ENCODE results near the gene ABCA3. TPM values are rescaled to one million over a fixed set of nuclear protein-coding genes. Genes with fewer than 3 reads are reported as not detected.

Gene ABCA3
- total and polyA plus RNA-seq, 2 donors (not counting 1 experiment from before 2014, with no cell fraction given): 1.7 to 6.1 TPM

DNA sequence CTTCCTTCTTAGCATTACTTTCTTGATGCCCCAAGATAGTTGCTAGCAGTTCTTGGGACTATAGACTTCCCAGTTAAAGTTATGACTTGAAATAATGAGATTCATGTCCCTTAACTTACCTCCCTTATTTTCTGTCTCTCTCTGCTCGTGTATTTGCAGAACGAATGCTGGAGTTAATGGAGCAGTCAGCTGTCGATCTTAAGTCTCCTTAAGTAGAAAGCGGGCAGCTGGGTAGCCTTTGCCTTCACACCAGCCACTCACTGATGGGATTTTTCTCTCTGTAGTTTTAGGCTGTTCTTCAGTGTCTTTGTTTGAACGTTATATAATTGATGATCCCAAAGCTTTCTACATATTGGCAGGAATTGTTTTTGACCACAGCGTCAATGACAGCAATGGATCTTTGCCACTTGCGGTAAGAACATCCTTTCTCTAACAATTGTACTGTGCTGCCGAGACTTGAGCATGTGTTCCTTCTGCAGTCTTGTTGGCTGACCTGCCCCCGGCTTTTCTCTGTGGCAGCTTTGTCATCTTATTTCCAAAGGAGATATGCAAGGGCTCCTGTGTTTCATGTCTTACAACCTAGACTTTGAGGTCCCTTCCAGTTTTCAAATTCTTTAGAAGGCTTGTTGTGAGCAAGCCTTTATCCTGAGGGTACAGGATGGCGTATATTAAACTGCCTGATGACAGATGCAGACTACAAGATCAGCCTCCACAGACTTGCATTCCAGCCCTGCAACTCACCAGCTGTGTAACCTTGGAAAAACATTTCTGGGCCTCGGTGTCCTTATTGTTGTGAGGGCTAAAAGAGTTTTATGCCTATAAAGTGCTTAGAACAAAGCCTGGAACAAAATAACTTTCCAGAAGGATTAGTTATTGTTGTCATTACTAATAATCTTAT lies 25.1 kb upstream of the ABCA3 start:
- Histone ChIP-seq H3K27ac (ENCODE audit: insufficient read depth, low read length) (no peak overlapping the region), H3K4me3 (replicated peaks in 1 of 4; ENCODE audit: control extremely low read depth in 1 of 4, insufficient read depth in 1 of 4, low read depth in 3 of 4, low read length in 4 of 4) (no peak overlapping the region), H4K20me1 (ENCODE audit: control insufficient read depth, extremely low read depth, insufficient read depth, low read length) (no peaks in the 10 kb centered on the region), H3K79me2 (ENCODE audit: control insufficient read depth, insufficient read depth, low read length) (no peaks in the 10 kb centered on the region), H3K4me1 (ENCODE audit: control insufficient read depth, extremely low read depth, insufficient read depth, low read length) (no peaks in the 10 kb centered on the region), H3K36me3 (ENCODE audit: control insufficient read depth, insufficient read depth, low read length) (no peaks in the 10 kb centered on the region), H3K27me3 (ENCODE audit: control insufficient read depth, insufficient read depth, low read length) (peaks cover 12% of the 10 kb centered on the region), H3K9ac (ENCODE audit: insufficient read depth, low read length) (no peak overlapping the region), H3K4me2 (ENCODE audit: extremely low read depth, insufficient read depth, low read length) (no peak overlapping the region), H3K9me3 (ENCODE audit: control insufficient read depth, insufficient read depth, low read depth, low read length) (no peaks in the 10 kb centered on the region), H2AFZ (ENCODE audit: low read length) (no peak overlapping the region)
- no peak for TF ChIP-seq EZH2 (IDR thresholded peaks at IDR 0.05; ENCODE audit: low read length, missing control alignments)
- TF ChIP-seq, protein P1, sequence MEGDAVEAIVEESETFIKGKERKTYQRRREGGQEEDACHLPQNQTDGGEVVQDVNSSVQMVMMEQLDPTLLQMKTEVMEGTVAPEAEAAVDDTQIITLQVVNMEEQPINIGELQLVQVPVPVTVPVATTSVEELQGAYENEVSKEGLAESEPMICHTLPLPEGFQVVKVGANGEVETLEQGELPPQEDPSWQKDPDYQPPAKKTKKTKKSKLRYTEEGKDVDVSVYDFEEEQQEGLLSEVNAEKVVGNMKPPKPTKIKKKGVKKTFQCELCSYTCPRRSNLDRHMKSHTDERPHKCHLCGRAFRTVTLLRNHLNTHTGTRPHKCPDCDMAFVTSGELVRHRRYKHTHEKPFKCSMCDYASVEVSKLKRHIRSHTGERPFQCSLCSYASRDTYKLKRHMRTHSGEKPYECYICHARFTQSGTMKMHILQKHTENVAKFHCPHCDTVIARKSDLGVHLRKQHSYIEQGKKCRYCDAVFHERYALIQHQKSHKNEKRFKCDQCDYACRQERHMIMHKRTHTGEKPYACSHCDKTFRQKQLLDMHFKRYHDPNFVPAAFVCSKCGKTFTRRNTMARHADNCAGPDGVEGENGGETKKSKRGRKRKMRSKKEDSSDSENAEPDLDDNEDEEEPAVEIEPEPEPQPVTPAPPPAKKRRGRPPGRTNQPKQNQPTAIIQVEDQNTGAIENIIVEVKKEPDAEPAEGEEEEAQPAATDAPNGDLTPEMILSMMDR (conservative IDR thresholded peaks at IDR 0.05 in 1 of 2, IDR thresholded peaks at IDR 0.05 in 1 of 2; ENCODE audit: low read depth in 1 of 2, low read length in 2 of 2): no peak
- DNase-seq (ENCODE audit: low read depth in 2 of 2): peak; percentile 25 to 87

DNA sequence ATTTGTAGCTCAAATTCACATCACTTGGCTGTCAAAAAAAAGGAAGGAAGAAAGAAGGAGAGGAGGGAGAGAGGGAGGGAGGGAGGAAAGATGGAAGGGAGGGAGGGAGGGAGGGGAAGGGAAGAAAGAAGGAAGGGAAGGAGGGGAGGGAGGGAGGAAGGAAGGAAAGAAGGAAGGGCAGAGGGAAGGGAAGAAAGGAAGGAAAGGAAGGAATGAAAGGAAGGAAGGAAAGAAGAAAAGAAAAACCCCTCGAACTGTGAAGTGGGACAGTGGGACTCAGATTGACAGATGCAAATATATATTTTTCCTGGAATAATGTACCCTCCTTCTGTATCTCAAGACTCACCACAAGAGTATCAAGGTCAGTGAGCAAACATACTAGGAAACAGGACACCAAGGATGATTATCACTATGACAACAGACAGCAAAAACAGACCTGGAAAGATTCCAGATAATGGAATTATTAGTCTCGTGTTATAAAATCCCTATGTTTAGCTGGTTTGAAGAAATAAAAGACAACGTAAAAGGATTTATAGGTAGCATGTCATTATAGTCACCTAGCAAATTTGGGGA lies 24.2 kb upstream of the ABCA3 start:
- DNase-seq (ENCODE audit: low read depth in 2 of 2): peak in 1 of 2 donors; percentile 9
- TF ChIP-seq EZH2 (IDR thresholded peaks at IDR 0.05; ENCODE audit: low read length, missing control alignments): no peak
- TF ChIP-seq, protein P1 (conservative IDR thresholded peaks at IDR 0.05 in 1 of 2, IDR thresholded peaks at IDR 0.05 in 1 of 2; ENCODE audit: low read depth in 1 of 2, low read length in 2 of 2): no peak
- Histone ChIP-seq H4K20me1 (ENCODE audit: control insufficient read depth, extremely low read depth, insufficient read depth, low read length) (no peaks in the 10 kb centered on the region), H3K4me1 (ENCODE audit: control insufficient read depth, extremely low read depth, insufficient read depth, low read length) (no peaks in the 10 kb centered on the region), H3K36me3 (ENCODE audit: control insufficient read depth, insufficient read depth, low read length) (no peaks in the 10 kb centered on the region), H3K9me3 (ENCODE audit: control insufficient read depth, insufficient read depth, low read depth, low read length) (no peaks in the 10 kb centered on the region), H3K4me3 (replicated peaks in 1 of 4; ENCODE audit: control extremely low read depth in 1 of 4, insufficient read depth in 1 of 4, low read depth in 3 of 4, low read length in 4 of 4) (no peak overlapping the region), H3K27ac (ENCODE audit: insufficient read depth, low read length) (no peak overlapping the region), H3K79me2 (ENCODE audit: control insufficient read depth, insufficient read depth, low read length) (no peaks in the 10 kb centered on the region), H3K9ac (ENCODE audit: insufficient read depth, low read length) (no peak overlapping the region), H3K4me2 (ENCODE audit: extremely low read depth, insufficient read depth, low read length) (no peak overlapping the region), H2AFZ (ENCODE audit: low read length) (no peak overlapping the region), H3K27me3 (ENCODE audit: control insufficient read depth, insufficient read depth, low read length) (peaks cover 9% of the 10 kb centered on the region)

DNA sequence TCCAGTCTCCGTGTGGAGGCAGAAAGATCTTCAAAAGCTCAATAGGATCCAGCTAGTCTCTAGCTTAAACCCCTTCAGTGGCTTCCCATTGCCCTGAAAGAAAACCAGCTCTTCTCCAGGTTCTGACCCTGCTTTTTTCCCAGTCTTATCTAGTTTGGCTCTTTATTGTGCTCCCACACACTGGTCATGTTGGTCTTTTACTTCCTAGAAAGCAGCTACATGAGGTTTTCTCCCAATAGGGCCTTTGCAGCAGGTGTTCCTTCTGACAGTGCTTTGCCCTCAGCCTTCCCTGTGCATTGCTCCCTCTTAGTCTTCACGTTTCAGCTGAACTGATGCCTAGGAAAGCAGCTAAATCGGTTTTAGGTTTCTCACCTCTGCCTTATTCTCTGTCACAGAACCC lies 21.7 kb upstream of the ABCA3 start:
- H3K4me3 ChIP-seq (replicated peaks in 1 of 4; ENCODE audit: control extremely low read depth in 1 of 4, insufficient read depth in 1 of 4, low read depth in 3 of 4, low read length in 4 of 4): no peak overlapping the region
- H3K27me3 ChIP-seq (ENCODE audit: control insufficient read depth, insufficient read depth, low read length): peaks cover 4% of the 10 kb centered on the region
- no peaks in the 10 kb centered on the region for H3K4me1 ChIP-seq (ENCODE audit: control insufficient read depth, extremely low read depth, insufficient read depth, low read length)
- no peaks in the 10 kb centered on the region for H3K79me2 ChIP-seq (ENCODE audit: control insufficient read depth, insufficient read depth, low read length)
- no peak overlapping the region for H3K9ac ChIP-seq (ENCODE audit: insufficient read depth, low read length)
- H3K9me3 ChIP-seq (ENCODE audit: control insufficient read depth, insufficient read depth, low read depth, low read length): no peaks in the 10 kb centered on the region
- H3K27ac ChIP-seq (ENCODE audit: insufficient read depth, low read length): no peak overlapping the region
- DNase-seq (ENCODE audit: low read depth in 2 of 2): no peak
- H2AFZ ChIP-seq (ENCODE audit: low read length): no peak overlapping the region
- H3K4me2 ChIP-seq (ENCODE audit: extremely low read depth, insufficient read depth, low read length): no peak overlapping the region
- no peaks in the 10 kb centered on the region for H4K20me1 ChIP-seq (ENCODE audit: control insufficient read depth, extremely low read depth, insufficient read depth, low read length)
- H3K36me3 ChIP-seq (ENCODE audit: control insufficient read depth, insufficient read depth, low read length): no peaks in the 10 kb centered on the region
- TF ChIP-seq, protein P1 (conservative IDR thresholded peaks at IDR 0.05 in 1 of 2, IDR thresholded peaks at IDR 0.05 in 1 of 2; ENCODE audit: low read depth in 1 of 2, low read length in 2 of 2): no peak
- no peak for TF ChIP-seq EZH2 (IDR thresholded peaks at IDR 0.05; ENCODE audit: low read length, missing control alignments)

All from fibroblast of lung (primary cell).